Activated CD4-positive, alpha-beta T cell treated with anti-CD3 and anti-CD28 coated beads for 36 hours (primary cell): Measurements from ENCODE around the gene TOMM6. TPM values are rescaled to one million over a fixed set of nuclear protein-coding genes. Genes with fewer than 3 reads are reported as not detected.

Source experiments
- ATAC-seq: fragments of 200-7000 bp; cut with Tn5 transposase; one replicate; pipeline ENCODE4 v1.10.0; 2021; ENCODE audit warnings: mild to moderate bottlenecking, moderate library complexity
- CTCF ChIA-PET: fragments of 350-600 bp; sonication (Branson Sonifier 250); formaldehyde crosslinking; loops from one replicate; lab custom pipeline; 2021; ENCODE audit warnings: antibody characterized with exemption; lab: Charles Lee
- POLR2A ChIA-PET: fragments of 350-600 bp; sonication (Branson Sonifier 250); formaldehyde crosslinking; loops from one replicate; lab custom pipeline; 2021; ENCODE audit warnings: antibody characterized with exemption, inconsistent platforms; lab: Charles Lee
- DNase-seq: peaks from one replicate; pipeline ENCODE4 v3.0.0-alpha.2; 2020
- H3K27ac Mint-ChIP-seq: one replicate; pipeline ENCODE4 v1.8.0; 2021; ENCODE audit warnings: mixed read lengths
- H3K27me3 Mint-ChIP-seq: one replicate; pipeline ENCODE4 v1.8.0; 2021; ENCODE audit warnings: mixed read lengths
- H3K36me3 Mint-ChIP-seq: one replicate; pipeline ENCODE4 v1.8.0; 2021; ENCODE audit warnings: low read depth, mixed read lengths
- H3K4me1 Mint-ChIP-seq: one replicate; pipeline ENCODE4 v1.8.0; 2021; ENCODE audit warnings: mixed read lengths
- H3K4me3 Mint-ChIP-seq: one replicate; pipeline ENCODE4 v1.8.0; 2021; ENCODE audit warnings: mild to moderate bottlenecking, moderate library complexity, mixed read lengths
- H3K9me3 Mint-ChIP-seq: one replicate; pipeline ENCODE4 v1.8.0; 2021; ENCODE audit warnings: low read depth, mixed read lengths
- intact Hi-C, 2 experiments: fragments of 100-400 bp; cut with DNase I in 1 of 2; cut with micrococcal nuclease in 1 of 2; formaldehyde crosslinking; loops; one replicate each; pipeline versions ENCODE4 v1.14.2 to v1.15.1; 2022 to 2024; cut with DNase I, micrococcal nuclease
- total RNA-seq, 2 experiments: library from RNA; stranded (reverse); gene quantifications; one replicate each; pipeline ENCODE4 v1.2.3, GENCODE V29; 2021

TOMM6 gene
- total RNA-seq, 2 experiments from 2014 or later: 282 to 345 TPM

DNA sequence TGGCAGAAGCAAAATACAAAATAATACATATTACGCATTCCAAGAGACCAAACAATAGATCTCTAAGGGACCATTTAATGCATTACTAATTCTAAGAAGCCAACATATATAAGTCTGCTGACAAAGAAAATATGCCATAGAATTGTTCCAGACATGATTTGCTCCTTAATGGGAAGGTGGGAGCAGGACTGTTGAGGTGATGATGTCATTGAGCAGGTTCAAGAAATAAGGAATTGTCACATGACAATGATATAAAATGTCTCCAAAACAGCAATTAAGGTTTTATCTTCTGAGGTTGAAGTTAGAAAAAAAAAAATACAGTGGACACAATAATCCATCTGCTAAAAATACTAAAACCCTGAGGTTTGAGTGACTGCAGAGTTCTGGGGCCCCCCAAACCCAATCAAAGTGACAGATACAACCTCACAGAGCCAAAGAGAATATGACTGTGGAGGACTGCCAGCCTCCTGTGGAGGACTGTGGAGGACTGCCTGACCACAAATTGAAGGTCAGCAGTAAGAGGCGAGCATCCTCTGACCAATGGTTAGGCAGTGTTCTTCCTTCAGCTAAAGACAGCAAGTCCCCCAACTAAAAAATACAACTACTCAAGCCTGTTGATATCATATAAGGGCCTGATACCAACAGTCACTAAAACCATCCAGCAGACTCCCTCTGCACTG is 39.0 kb downstream of the TOMM6 start:
- intact Hi-C loops: no loop called here
- H3K9me3 Mint-ChIP-seq: no peaks in the 10 kb centered on the region
- no peak for ATAC-seq

DNA sequence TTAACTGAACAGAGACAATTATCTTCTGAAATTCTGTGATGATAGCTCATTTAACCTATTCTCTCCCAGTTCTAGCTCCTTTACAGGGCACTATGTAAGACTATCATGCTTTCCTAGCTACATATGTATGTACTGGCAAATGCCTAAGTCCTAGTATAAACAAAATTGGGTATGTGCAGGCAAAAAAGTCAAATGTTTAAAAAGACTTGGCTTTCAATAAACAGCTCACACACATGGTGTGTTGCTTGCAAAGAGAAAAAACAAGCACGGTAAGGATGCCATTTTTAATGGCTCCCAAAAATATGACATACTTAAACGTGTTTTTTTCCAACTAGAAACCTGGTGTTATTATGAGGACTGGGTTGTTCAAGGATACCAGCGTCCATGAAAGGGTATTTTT is 44.8 kb downstream of the TOMM6 start:
- ATAC-seq: no peak
- H3K36me3 Mint-ChIP-seq: no peaks in the 10 kb centered on the region
- POLR2A ChIA-PET: no interaction called here
- H3K4me3 Mint-ChIP-seq: no peak overlapping the region
- intact Hi-C loops: no loop called here
- no peak overlapping the region for H3K27ac Mint-ChIP-seq
- no peaks in the 10 kb centered on the region for H3K9me3 Mint-ChIP-seq
- H3K4me1 Mint-ChIP-seq: no peaks in the 10 kb centered on the region
- no peaks in the 10 kb centered on the region for H3K27me3 Mint-ChIP-seq
- DNase-seq: no peak
- CTCF ChIA-PET: interaction anchor here (1.3 to 1.5 kb wide), 3 partner anchors 10 to 14 kb away, joined by 3 to 4 read pairs (median 3); no protein-coding TSS in a partner anchor

More for the DNA sequence above, 39.0 kb downstream of the TOMM6 start:
- no peaks in the 10 kb centered on the region for H3K4me1 Mint-ChIP-seq
- ChIA-PET CTCF (no interaction called here), POLR2A (no interaction called here)
- H3K36me3 Mint-ChIP-seq: no peaks in the 10 kb centered on the region
- no peak for DNase-seq
- no peak overlapping the region for H3K27ac Mint-ChIP-seq
- H3K27me3 Mint-ChIP-seq: no peaks in the 10 kb centered on the region
- H3K4me3 Mint-ChIP-seq: no peak overlapping the region

DNA sequence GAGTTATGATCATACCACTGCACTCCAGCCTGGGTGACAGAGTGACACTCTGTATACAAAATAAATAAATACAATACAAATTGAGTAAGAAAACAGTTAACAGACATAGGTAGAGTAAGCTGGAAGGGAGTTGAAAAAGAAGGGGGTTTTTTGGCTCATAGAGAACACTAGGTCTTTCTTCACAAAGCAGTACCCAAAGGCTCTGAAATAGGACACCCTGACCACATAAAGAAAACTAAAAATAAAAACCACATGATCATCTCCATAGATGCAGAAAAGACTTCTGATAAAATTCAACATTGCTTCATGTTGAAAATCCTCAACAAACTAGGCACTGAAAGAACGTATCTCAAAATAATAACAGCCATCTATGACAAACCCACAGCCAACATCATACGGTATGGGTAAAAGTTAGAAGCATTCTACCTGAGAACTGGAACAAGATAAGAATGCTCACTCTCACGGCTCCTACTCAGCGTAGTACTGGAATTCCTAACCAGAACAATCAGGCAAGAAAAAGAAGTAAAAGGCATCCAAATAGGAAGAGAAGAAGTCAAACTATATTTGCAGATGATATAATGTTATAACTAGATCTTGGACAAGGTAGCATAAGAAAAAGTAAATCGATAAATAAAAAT is 48.6 kb downstream of the TOMM6 start:
- Mint-ChIP-seq H3K27me3 (no peaks in the 10 kb centered on the region), H3K36me3 (no peaks in the 10 kb centered on the region), H3K4me3 (no peak overlapping the region), H3K4me1 (no peaks in the 10 kb centered on the region), H3K9me3 (no peaks in the 10 kb centered on the region), H3K27ac (no peak overlapping the region)
- CTCF ChIA-PET: interaction anchor here (0.6 to 1.0 kb wide), 2 partner anchors 11 to 170 kb away, joined by 3 read pairs; no protein-coding TSS in a partner anchor
- ATAC-seq (no peak), DNase-seq (no peak)
- POLR2A ChIA-PET: interaction anchor here (0.8 kb wide), 1 partner anchor 713 kb away, joined by 3 read pairs; no protein-coding TSS in a partner anchor
- intact Hi-C loops: no loop called here

DNA sequence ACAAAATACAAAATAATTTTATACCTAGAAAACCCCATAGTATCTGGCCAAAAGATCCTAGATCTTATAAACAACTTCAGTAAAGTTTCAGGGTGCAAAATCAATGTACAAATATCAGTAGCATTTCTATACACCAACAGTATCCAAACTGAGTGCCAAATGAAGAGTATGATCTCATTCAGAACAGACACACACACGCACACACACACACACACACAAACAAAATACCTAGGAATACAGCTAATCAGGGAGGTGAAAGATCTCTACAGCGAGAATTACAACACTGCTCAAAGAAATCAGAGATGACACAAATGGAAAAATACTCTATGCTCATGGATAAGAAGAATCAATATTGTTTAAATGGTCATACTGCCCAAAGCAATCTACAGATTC is 49.2 kb downstream of the TOMM6 start:
- no peak for DNase-seq
- CTCF ChIA-PET: no interaction called here
- POLR2A ChIA-PET: no interaction called here
- Mint-ChIP-seq H3K4me1 (no peaks in the 10 kb centered on the region), H3K27me3 (no peaks in the 10 kb centered on the region), H3K9me3 (no peaks in the 10 kb centered on the region), H3K4me3 (no peak overlapping the region), H3K36me3 (no peaks in the 10 kb centered on the region), H3K27ac (no peak overlapping the region)
- no peak for ATAC-seq
- intact Hi-C loops: no loop called here

Other genes starting within 250 kb of the TOMM6 start
- 10 to 100 TPM; 11.1 to 13.8 TPM for gene FOXP4, start 241.3 kb upstream of the TOMM6 start, total RNA-seq
- not detected for gene MDFI, start 149.2 kb upstream of the TOMM6 start, total RNA-seq
- gene TFEB, start 52.1 kb upstream of the TOMM6 start, total RNA-seq: 1 to 10 TPM; 8.5 to 9.2 TPM
- gene PGC, start 40.3 kb upstream of the TOMM6 start, total RNA-seq: not detected
- gene FRS3, start 7.8 kb upstream of the TOMM6 start, total RNA-seq: 1 to 10 TPM; 4.8 to 5.6 TPM
- not detected for gene PRICKLE4, start 6.9 kb upstream of the TOMM6 start, total RNA-seq
- gene USP49, start 107.7 kb downstream of the TOMM6 start, total RNA-seq: 1 to 10 TPM; 5.6 to 7.3 TPM
- 10 to 100 TPM; 19.4 to 21.6 TPM for gene MED20, start 133.4 kb downstream of the TOMM6 start, total RNA-seq
- gene BYSL, start 133.8 kb downstream of the TOMM6 start, total RNA-seq: 10 to 100 TPM; 51.6 to 56.0 TPM
- gene CCND3, start 154.1 kb downstream of the TOMM6 start, total RNA-seq: 100 to 1,000 TPM; 625 to 806 TPM